HEK293 (cell line): ENCODE measurements around the gene VSIG8.

ENCODE experiments used
- CTCF ChIA-PET: fragments of 350-600 bp; formaldehyde crosslinking; extraction: SDS; loops from one replicate; lab custom pipeline; 2021; ENCODE audit warnings: antibody characterized with exemption; lab: Yijun Ruan, JAX
- POLR2A ChIA-PET: fragments of 300-600 bp; formaldehyde crosslinking; extraction: SDS; loops from one replicate; lab custom pipeline; 2020; ENCODE audit warnings: antibody characterized with exemption, inconsistent platforms; lab: Yijun Ruan, JAX
- H3K27ac ChIP-seq: fragments of 200-500 bp; sonication (Bioruptor generic); 2 replicates; pipeline ENCODE4 v1.5.1; 2014; ENCODE audit warnings: low read depth, low read length, control low read depth, inconsistent platforms; ENCODE audit errors: extremely low read depth
- H3K36me3 ChIP-seq, 2 experiments: fragments of 200-500 bp in 1 of 2; sonication (Bioruptor generic) in 1 of 2; 1 replicate in 1 of 2; 2 replicates in 1 of 2; pipeline ENCODE4 v1.5.1; 2014 to 2017; ENCODE audit warnings: inconsistent platforms in 2 of 2, low read length in 2 of 2; ENCODE audit not compliant: control insufficient read depth in 2 of 2, insufficient read depth in 1 of 2
- H3K4me1 ChIP-seq: fragments of 200-500 bp; sonication (Bioruptor generic); 2 replicates; pipeline ENCODE4 v1.5.1; 2014; ENCODE audit warnings: mild to moderate bottlenecking, low read length, inconsistent platforms; ENCODE audit not compliant: control insufficient read depth, insufficient read depth
- H3K4me3 ChIP-seq: 2 replicates; pipeline ENCODE4 v1.5.1; 2011; ENCODE audit warnings: low read depth, mild to moderate bottlenecking, control low read depth, low read length, moderate library complexity
- H3K9me3 ChIP-seq: fragments of 200-500 bp; sonication (Bioruptor generic); 2 replicates; pipeline ENCODE4 v1.5.1; 2014; ENCODE audit warnings: low read depth, low read length, inconsistent platforms; ENCODE audit not compliant: control insufficient read depth, insufficient read depth
- IKZF3 ChIP-seq: fragments of 450-650 bp; IDR thresholded peaks from 2 replicates; pipeline ENCODE4 v1.5.0; 2018; ENCODE audit warnings: missing biosample characterization, mild to moderate bottlenecking, missing genetic modification characterization, moderate library complexity
- KLF16 ChIP-seq: fragments of 450-650 bp; formaldehyde crosslinking; IDR thresholded peaks from 2 replicates; pipeline ENCODE4 v1.5.1; 2017; ENCODE audit warnings: missing biosample characterization, missing genetic modification characterization
- MZF1 ChIP-seq: fragments of 450-650 bp; formaldehyde crosslinking; IDR thresholded peaks from 2 replicates; pipeline ENCODE4 v1.5.1; 2017; ENCODE audit warnings: missing biosample characterization, missing genetic modification characterization, borderline replicate concordance
- REPIN1 ChIP-seq: fragments of 450-650 bp; formaldehyde crosslinking; IDR thresholded peaks from 2 replicates; pipeline ENCODE4 v1.5.1; 2017; ENCODE audit warnings: missing biosample characterization, missing genetic modification characterization, low read depth
- SALL2 ChIP-seq: fragments of 450-650 bp; formaldehyde crosslinking; IDR thresholded peaks from 2 replicates; pipeline ENCODE4 v1.5.0; 2017; ENCODE audit warnings: missing biosample characterization, mild to moderate bottlenecking, missing genetic modification characterization, borderline replicate concordance
- SCRT1 ChIP-seq: fragments of 450-650 bp; formaldehyde crosslinking; IDR thresholded peaks from 2 replicates; pipeline ENCODE4 v1.5.1; 2016; ENCODE audit warnings: missing biosample characterization, missing genetic modification characterization, borderline replicate concordance
- SETDB1 ChIP-seq: IDR thresholded peaks from one replicate; pipeline ENCODE4 v1.6.1; 2017; ENCODE audit warnings: mild to moderate bottlenecking, low read length, moderate library complexity, mixed read lengths; ENCODE audit not compliant: insufficient read length
- TCF7L2 ChIP-seq: IDR thresholded peaks from 2 replicates; pipeline ENCODE4 v1.6.1; 2011; ENCODE audit warnings: low read depth, mild to moderate bottlenecking, inconsistent platforms, low read length, moderate library complexity, borderline replicate concordance
- ZBTB17 ChIP-seq: fragments of 450-650 bp; formaldehyde crosslinking; IDR thresholded peaks from 2 replicates; pipeline ENCODE4 v1.5.1; 2016; ENCODE audit warnings: missing biosample characterization, missing genetic modification characterization
- ZNF155 ChIP-seq: fragments of 450-650 bp; formaldehyde crosslinking; IDR thresholded peaks from 2 replicates; pipeline ENCODE4 v1.5.1; 2016; ENCODE audit warnings: missing biosample characterization, missing genetic modification characterization
- ZNF157 ChIP-seq: fragments of 450-650 bp; formaldehyde crosslinking; IDR thresholded peaks from 2 replicates; pipeline ENCODE4 v1.5.1; 2016; ENCODE audit warnings: missing biosample characterization, missing genetic modification characterization
- ZNF211 ChIP-seq: fragments of 450-650 bp; formaldehyde crosslinking; IDR thresholded peaks from 2 replicates; pipeline ENCODE4 v1.5.1; 2016; ENCODE audit warnings: low read depth, missing biosample characterization, missing genetic modification characterization
- ZNF292 ChIP-seq: fragments of 450-650 bp; formaldehyde crosslinking; IDR thresholded peaks from 2 replicates; pipeline ENCODE4 v1.5.1; 2016; ENCODE audit warnings: low read depth, missing biosample characterization, missing genetic modification characterization, borderline replicate concordance
- ZNF354C ChIP-seq: fragments of 450-650 bp; formaldehyde crosslinking; IDR thresholded peaks from 2 replicates; pipeline ENCODE4 v1.5.1; 2016; ENCODE audit warnings: missing biosample characterization, missing genetic modification characterization, low read depth, borderline replicate concordance
- ZNF404 ChIP-seq: fragments of 450-650 bp; formaldehyde crosslinking; IDR thresholded peaks from 2 replicates; pipeline ENCODE4 v1.5.1; 2017; ENCODE audit warnings: missing biosample characterization, missing genetic modification characterization
- ZNF426 ChIP-seq: fragments of 450-650 bp; formaldehyde crosslinking; IDR thresholded peaks from 2 replicates; pipeline ENCODE4 v1.5.1; 2017; ENCODE audit warnings: missing biosample characterization, missing genetic modification characterization, mild to moderate bottlenecking, inconsistent platforms, moderate library complexity
- ZNF473 ChIP-seq: fragments of 450-650 bp; formaldehyde crosslinking; IDR thresholded peaks from 2 replicates; pipeline ENCODE4 v1.5.1; 2017; ENCODE audit warnings: missing biosample characterization, missing genetic modification characterization
- ZNF555 ChIP-seq: fragments of 450-650 bp; formaldehyde crosslinking; conservative IDR thresholded peaks from 2 replicates; pipeline ENCODE4 v1.5.1; 2017; ENCODE audit warnings: missing biosample characterization, mild to moderate bottlenecking, missing genetic modification characterization, inconsistent platforms
- ZNF747 ChIP-seq: fragments of 450-650 bp; formaldehyde crosslinking; IDR thresholded peaks from 2 replicates; pipeline ENCODE4 v1.5.1; 2016; ENCODE audit warnings: missing biosample characterization, missing genetic modification characterization
- ZNF76 ChIP-seq: fragments of 450-650 bp; formaldehyde crosslinking; IDR thresholded peaks from 2 replicates; pipeline ENCODE4; 2016; ENCODE audit warnings: low read depth, missing biosample characterization, missing genetic modification characterization, borderline replicate concordance
- ZXDB ChIP-seq: fragments of 450-650 bp; formaldehyde crosslinking; IDR thresholded peaks from 2 replicates; pipeline ENCODE4 v1.5.1; 2016; ENCODE audit warnings: missing biosample characterization, missing genetic modification characterization
- TF ChIP-seq, protein P1 (sequence below): fragments of 450-650 bp; formaldehyde crosslinking; IDR thresholded peaks from 2 replicates; pipeline ENCODE4 v1.5.1; 2016; ENCODE audit warnings: missing biosample characterization, missing genetic modification characterization
- TF ChIP-seq, protein P2 (sequence below): fragments of 450-650 bp; formaldehyde crosslinking; IDR thresholded peaks from 2 replicates; pipeline ENCODE4 v1.5.1; 2017; ENCODE audit warnings: missing biosample characterization, missing genetic modification characterization
- TF ChIP-seq, protein P3 (sequence below): fragments of 450-650 bp; formaldehyde crosslinking; IDR thresholded peaks from 2 replicates; pipeline ENCODE4 v1.5.1; 2017; ENCODE audit warnings: missing biosample characterization, missing genetic modification characterization

The VSIG8 gene

DNA sequence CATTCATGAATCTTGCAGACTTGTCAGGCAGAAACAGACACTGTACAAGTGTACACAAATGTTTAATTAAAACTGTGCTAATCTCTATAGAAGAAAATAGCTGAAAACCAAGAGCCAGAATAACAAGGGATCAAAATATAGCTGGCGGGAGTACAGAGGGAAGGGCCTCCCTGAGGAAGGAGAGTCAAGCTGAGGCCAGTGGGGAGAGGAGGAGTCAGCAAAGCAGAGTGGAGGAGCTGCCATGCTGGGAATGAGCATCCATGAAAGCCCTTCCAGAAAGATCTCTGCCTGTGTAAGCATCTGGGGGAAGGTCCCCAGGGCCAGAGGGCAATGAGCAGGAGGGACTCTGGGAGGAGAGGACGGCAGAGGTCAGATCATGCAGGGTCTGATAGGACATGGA is 20.7 kb downstream of the VSIG8 start:
- no peaks in the 10 kb centered on the region for H3K4me1 ChIP-seq
- ChIA-PET CTCF (interaction anchor here (0.6 to 3.7 kb wide), 8 partner anchors 9 to 614 kb away, joined by 3 to 19 read pairs (median 3); no protein-coding TSS in a partner anchor), POLR2A (interaction anchor here (1.5 kb wide), 1 partner anchor 12 kb away, joined by 5 read pairs; no protein-coding TSS in a partner anchor)
- no peaks in the 10 kb centered on the region for H3K36me3 ChIP-seq
- H3K9me3 ChIP-seq: no peaks in the 10 kb centered on the region
- no peak overlapping the region for H3K4me3 ChIP-seq
- no peak overlapping the region for H3K27ac ChIP-seq
- TF ChIP-seq SALL2 (tag by site-specific recombination): no peak
- TF ChIP-seq ZXDB (tag by site-specific recombination): no peak
- TF ChIP-seq, protein P1, sequence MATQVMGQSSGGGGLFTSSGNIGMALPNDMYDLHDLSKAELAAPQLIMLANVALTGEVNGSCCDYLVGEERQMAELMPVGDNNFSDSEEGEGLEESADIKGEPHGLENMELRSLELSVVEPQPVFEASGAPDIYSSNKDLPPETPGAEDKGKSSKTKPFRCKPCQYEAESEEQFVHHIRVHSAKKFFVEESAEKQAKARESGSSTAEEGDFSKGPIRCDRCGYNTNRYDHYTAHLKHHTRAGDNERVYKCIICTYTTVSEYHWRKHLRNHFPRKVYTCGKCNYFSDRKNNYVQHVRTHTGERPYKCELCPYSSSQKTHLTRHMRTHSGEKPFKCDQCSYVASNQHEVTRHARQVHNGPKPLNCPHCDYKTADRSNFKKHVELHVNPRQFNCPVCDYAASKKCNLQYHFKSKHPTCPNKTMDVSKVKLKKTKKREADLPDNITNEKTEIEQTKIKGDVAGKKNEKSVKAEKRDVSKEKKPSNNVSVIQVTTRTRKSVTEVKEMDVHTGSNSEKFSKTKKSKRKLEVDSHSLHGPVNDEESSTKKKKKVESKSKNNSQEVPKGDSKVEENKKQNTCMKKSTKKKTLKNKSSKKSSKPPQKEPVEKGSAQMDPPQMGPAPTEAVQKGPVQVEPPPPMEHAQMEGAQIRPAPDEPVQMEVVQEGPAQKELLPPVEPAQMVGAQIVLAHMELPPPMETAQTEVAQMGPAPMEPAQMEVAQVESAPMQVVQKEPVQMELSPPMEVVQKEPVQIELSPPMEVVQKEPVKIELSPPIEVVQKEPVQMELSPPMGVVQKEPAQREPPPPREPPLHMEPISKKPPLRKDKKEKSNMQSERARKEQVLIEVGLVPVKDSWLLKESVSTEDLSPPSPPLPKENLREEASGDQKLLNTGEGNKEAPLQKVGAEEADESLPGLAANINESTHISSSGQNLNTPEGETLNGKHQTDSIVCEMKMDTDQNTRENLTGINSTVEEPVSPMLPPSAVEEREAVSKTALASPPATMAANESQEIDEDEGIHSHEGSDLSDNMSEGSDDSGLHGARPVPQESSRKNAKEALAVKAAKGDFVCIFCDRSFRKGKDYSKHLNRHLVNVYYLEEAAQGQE (tag by site-specific recombination): no peak
- TF ChIP-seq ZNF404 (tag by site-specific recombination): no peak
- TF ChIP-seq ZNF473 (tag by site-specific recombination): no peak
- no peak for TF ChIP-seq ZNF157 (tag by site-specific recombination)

DNA sequence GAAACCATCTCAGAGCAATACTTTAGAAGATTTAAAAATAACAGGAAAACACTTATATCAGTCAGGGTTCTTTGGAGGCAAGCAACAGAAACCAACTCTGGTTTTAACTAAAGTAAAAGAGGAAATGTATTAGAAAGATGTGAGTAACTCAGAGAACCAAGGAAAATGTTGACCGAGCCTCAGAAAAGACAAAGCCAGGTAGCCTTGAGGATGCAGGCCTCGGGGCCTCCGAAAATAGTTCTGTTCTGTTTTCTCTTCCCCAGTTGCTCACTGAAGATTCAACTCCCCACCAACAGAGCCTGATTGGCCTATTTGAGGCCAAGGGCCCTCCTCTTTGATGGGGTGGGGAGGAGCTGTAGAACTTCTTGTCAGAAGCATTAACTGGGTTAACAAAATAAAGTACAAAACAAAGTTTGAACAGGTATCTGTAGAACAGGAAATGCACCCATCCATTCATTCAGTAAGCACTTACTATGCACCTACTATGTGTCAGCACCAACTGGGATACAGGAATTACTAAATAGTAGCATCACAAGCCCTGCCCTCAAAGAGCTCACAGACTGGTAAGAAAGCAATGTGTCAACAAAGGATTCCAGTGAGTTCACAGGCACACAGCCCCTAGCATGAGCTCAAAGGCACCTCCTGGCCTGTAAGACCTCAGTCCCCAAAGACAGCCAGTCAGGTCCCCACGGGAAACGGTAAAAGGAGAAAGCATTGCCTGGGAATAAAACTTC is 23.2 kb downstream of the VSIG8 start:
- Histone ChIP-seq H3K4me1 (no peaks in the 10 kb centered on the region), H3K36me3 (no peaks in the 10 kb centered on the region), H3K4me3 (no peak overlapping the region), H3K27ac (no peak overlapping the region), H3K9me3 (no peaks in the 10 kb centered on the region)
- POLR2A ChIA-PET: no interaction called here
- TF ChIP-seq ZNF292 (tag by site-specific recombination) (no peak), ZNF473 (tag by site-specific recombination) (no peak), ZXDB (tag by site-specific recombination) (no peak), MZF1 (tag by site-specific recombination) (no peak), ZNF747 (tag by site-specific recombination) (no peak), IKZF3 (no peak), SETDB1 (no peak), ZNF354C (tag by site-specific recombination) (no peak), ZNF426 (no peak)
- CTCF ChIA-PET: interaction anchor here (0.7 to 3.7 kb wide), 3 partner anchors 40 to 58 kb away, joined by 3 to 19 read pairs (median 3); no protein-coding TSS in a partner anchor

DNA sequence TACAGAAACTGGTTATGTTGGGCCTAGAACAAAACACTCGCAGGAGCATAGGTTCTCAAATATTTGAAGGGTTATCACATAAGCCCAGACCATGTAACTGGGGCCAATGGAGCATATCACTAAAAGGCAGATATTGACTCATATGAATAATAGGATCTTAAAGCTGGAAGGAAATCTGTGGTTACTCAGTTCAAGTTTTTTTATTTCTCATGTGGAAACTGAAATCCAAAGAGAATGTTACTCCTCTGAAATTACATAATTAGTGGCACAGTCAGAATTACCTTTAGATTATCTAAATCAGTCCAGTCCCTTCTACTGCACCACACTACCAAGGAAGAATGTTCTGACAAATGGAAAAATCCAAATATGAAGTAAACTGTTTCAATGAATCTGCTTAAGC is 23.7 kb downstream of the VSIG8 start:
- Histone ChIP-seq H3K9me3 (no peaks in the 10 kb centered on the region), H3K4me3 (no peak overlapping the region), H3K4me1 (no peaks in the 10 kb centered on the region), H3K27ac (no peak overlapping the region), H3K36me3 (no peaks in the 10 kb centered on the region)
- POLR2A ChIA-PET: no interaction called here
- CTCF ChIA-PET: no interaction called here
- TF ChIP-seq, protein P2, sequence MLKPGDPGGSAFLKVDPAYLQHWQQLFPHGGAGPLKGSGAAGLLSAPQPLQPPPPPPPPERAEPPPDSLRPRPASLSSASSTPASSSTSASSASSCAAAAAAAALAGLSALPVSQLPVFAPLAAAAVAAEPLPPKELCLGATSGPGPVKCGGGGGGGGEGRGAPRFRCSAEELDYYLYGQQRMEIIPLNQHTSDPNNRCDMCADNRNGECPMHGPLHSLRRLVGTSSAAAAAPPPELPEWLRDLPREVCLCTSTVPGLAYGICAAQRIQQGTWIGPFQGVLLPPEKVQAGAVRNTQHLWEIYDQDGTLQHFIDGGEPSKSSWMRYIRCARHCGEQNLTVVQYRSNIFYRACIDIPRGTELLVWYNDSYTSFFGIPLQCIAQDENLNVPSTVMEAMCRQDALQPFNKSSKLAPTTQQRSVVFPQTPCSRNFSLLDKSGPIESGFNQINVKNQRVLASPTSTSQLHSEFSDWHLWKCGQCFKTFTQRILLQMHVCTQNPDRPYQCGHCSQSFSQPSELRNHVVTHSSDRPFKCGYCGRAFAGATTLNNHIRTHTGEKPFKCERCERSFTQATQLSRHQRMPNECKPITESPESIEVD (tag by site-specific recombination): no peak
- TF ChIP-seq ZNF155 (tag by site-specific recombination) (no peak), ZNF211 (tag by site-specific recombination) (no peak), ZNF555 (no peak), REPIN1 (no peak), KLF16 (no peak), ZNF76 (tag by site-specific recombination) (no peak), TCF7L2 (no peak), SCRT1 (tag by site-specific recombination) (no peak), ZBTB17 (tag by site-specific recombination) (no peak)
- TF ChIP-seq, protein P3, sequence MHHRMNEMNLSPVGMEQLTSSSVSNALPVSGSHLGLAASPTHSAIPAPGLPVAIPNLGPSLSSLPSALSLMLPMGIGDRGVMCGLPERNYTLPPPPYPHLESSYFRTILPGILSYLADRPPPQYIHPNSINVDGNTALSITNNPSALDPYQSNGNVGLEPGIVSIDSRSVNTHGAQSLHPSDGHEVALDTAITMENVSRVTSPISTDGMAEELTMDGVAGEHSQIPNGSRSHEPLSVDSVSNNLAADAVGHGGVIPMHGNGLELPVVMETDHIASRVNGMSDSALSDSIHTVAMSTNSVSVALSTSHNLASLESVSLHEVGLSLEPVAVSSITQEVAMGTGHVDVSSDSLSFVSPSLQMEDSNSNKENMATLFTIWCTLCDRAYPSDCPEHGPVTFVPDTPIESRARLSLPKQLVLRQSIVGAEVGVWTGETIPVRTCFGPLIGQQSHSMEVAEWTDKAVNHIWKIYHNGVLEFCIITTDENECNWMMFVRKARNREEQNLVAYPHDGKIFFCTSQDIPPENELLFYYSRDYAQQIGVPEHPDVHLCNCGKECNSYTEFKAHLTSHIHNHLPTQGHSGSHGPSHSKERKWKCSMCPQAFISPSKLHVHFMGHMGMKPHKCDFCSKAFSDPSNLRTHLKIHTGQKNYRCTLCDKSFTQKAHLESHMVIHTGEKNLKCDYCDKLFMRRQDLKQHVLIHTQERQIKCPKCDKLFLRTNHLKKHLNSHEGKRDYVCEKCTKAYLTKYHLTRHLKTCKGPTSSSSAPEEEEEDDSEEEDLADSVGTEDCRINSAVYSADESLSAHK (tag by site-specific recombination): no peak
